GM12873 (cell line): ENCODE measurements around the gene GNB3.

Experiments used
- CTCF ChIP-seq: IDR thresholded peaks from 2 replicates; pipeline ENCODE4 v1.5.1; 2012; ENCODE audit warnings: low read depth, mild to moderate bottlenecking, moderate library complexity, low read length, control low read depth; ENCODE audit not compliant: insufficient read depth; ENCODE audit errors: missing control alignments

GNB3 gene

GRCh38 chr12:6849427-6849826 is 8.7 kb downstream of the GNB3 start:
- TF ChIP-seq CTCF: no peak

- TF ChIP-seq CTCF: no peak
These were observed 9.3 kb downstream of the GNB3 start for GRCh38 chr12:6849976-6850560.

GRCh38 chr12:6850796-6851152 is 10.0 kb downstream of the GNB3 start:
- no peak for TF ChIP-seq CTCF

- no peak for TF ChIP-seq CTCF
These were observed 10.6 kb downstream of the GNB3 start, which contains the start of gene CDCA3 for GRCh38 chr12:6851153-6851920. Gene CDCA3 (minus strand): TSS chr12:6851286. CDS start chr12:6850952, 334 bp downstream.

- TF ChIP-seq CTCF: no peak
These were observed 11.4 kb downstream of the GNB3 start, which contains the start of gene USP5 for GRCh38 chr12:6851921-6852650. Gene USP5 (plus strand): TSS chr12:6852150. CDS start chr12:6852180, 30 bp downstream.

GRCh38 chr12:6852651-6853354 is 12.1 kb downstream of the GNB3 start:
- no peak for TF ChIP-seq CTCF
